Melanocyte of skin (primary cell): ENCODE results near the gene UQCC5. TPM values are rescaled to one million over a fixed set of nuclear protein-coding genes. Genes with fewer than 3 reads are reported as not detected.

Source experiments
- small RNA-seq, 2 donors: library from RNA; depleted of rRNA; stranded (forward); fragments of <200 nt; gene quantifications; one replicate each; pipeline ENCODE3, GENCODE V24; 2012
- total RNA-seq, 2 donors: library from RNA; depleted of rRNA; stranded (reverse); fragments of >200 nt; gene quantifications; 2 replicates each; pipeline ENCODE4 v1.2.3, GENCODE V29; 2012

The UQCC5 gene
- total RNA-seq: 10 to 100 TPM; 15.7 to 16.5 TPM

GRCh38 chr3:52536369-52537164 lies at the start of gene UQCC5:
TSS of gene UQCC5 (plus strand) at chr3:52536605. CDS start at chr3:52536756, 151 bp downstream.

GRCh38 chr3:52494886-52495495 lies 41.4 kb upstream of the UQCC5 start, which contains the start of gene STAB1:
TSS of gene STAB1 (plus strand) at chr3:52495338. CDS start at chr3:52495414, 76 bp downstream.

GRCh38 chr3:52533623-52534280 lies 2.7 kb upstream of the UQCC5 start, which contains the start of gene NT5DC2:
TSS of gene NT5DC2 (minus strand) at chr3:52533857. CDS start at chr3:52533737, 120 bp downstream.

Small RNA genes lying within 50 kb of the gene (small RNA-seq; reads per million reads assigned to genes)
- gene RNU6-856P (0 reads per million in 2 donors), gene RNU6ATAC16P (0 to 0.04 reads per million in 2 donors)

Other genes with a start within 250 kb of the UQCC5 start
- 10 to 100 TPM in 1 of 2 donors, 1 to 10 TPM in 1; 10.0 to 11.0 TPM for gene GLYCTK, start 248.8 kb upstream of the UQCC5 start, total RNA-seq
- gene DNAH1, start 220.3 kb upstream of the UQCC5 start, total RNA-seq: 1 to 10 TPM; 2.0 to 4.8 TPM
- 10 to 100 TPM; 74.0 to 76.9 TPM for gene BAP1, start 126.6 kb upstream of the UQCC5 start, total RNA-seq
- gene PHF7, start 125.9 kb upstream of the UQCC5 start, total RNA-seq: 10 to 100 TPM; 10.3 to 11.4 TPM
- gene SEMA3G, start 91.5 kb upstream of the UQCC5 start, total RNA-seq: under 1 TPM in 1 of 2 donors, not detected in 1; under 0.01 TPM
- gene TNNC1, start 82.6 kb upstream of the UQCC5 start, total RNA-seq: under 1 TPM in 1 of 2 donors, not detected in 1; 0.34 TPM
- 10 to 100 TPM; 43.6 to 50.6 TPM for gene NISCH, start 81.0 kb upstream of the UQCC5 start, total RNA-seq
- gene STAB1, start 41.3 kb upstream of the UQCC5 start, total RNA-seq: under 1 TPM; under 0.01 to 0.33 TPM
- gene NT5DC2, start 2.7 kb upstream of the UQCC5 start, total RNA-seq: 10 to 100 TPM in 1 of 2 donors, 1 to 10 TPM in 1; 9.6 to 20.3 TPM
- gene PBRM1, start 149.3 kb downstream of the UQCC5 start, total RNA-seq: 100 to 1,000 TPM; 131 to 284 TPM
- gene GNL3, start 149.4 kb downstream of the UQCC5 start, total RNA-seq: 100 to 1,000 TPM; 137 to 183 TPM
- gene GLT8D1, start 169.2 kb downstream of the UQCC5 start, total RNA-seq: 10 to 100 TPM; 39.9 to 46.6 TPM
- gene SPCS1, start 169.5 kb downstream of the UQCC5 start, total RNA-seq: 10 to 100 TPM; 76.1 to 86.9 TPM
- gene NEK4, start 234.3 kb downstream of the UQCC5 start, total RNA-seq: 10 to 100 TPM; 20.3 to 29.0 TPM
- gene ITIH1, start 241.0 kb downstream of the UQCC5 start, total RNA-seq: not detected